Astrocyte (in vitro differentiated cells and primary cell): ENCODE measurements around the gene LEMD2. TPM values are rescaled to one million over a fixed set of nuclear protein-coding genes. Genes with fewer than 3 reads are reported as not detected.
A peak's percentile ranks its signal among the peaks of the same experiment; 100 is the strongest.

Experiments
- DNase-seq: peaks from one replicate; pipeline ENCODE4 v3.0.0-alpha.2; 2010; ENCODE audit warnings: low read depth
- FAIRE-seq: peaks from 2 replicates; lab custom pipeline; 2011; peaks lifted over from hg19 to GRCh38; lab: Jason Lieb, UNC
- H2AFZ ChIP-seq: 2 replicates; pipeline ENCODE4 v1.6.0; 2012; ENCODE audit warnings: low read depth, low read length, inconsistent platforms
- H3K27ac ChIP-seq: 2 replicates; pipeline ENCODE4 v1.5.1; 2011; ENCODE audit warnings: low read depth, low read length, inconsistent platforms
- H3K27me3 ChIP-seq: 2 replicates; pipeline ENCODE4 v1.6.0; 2011; ENCODE audit warnings: low read length, inconsistent platforms; ENCODE audit not compliant: insufficient read depth
- H3K36me3 ChIP-seq: 2 replicates; pipeline ENCODE4 v1.5.1; 2011; ENCODE audit warnings: low read length, inconsistent platforms; ENCODE audit not compliant: insufficient read depth
- H3K4me1 ChIP-seq: 2 replicates; pipeline ENCODE4 v1.5.1; 2011; ENCODE audit warnings: low read length, inconsistent platforms; ENCODE audit not compliant: insufficient read depth
- H3K4me2 ChIP-seq: 2 replicates; pipeline ENCODE4 v1.6.0; 2012; ENCODE audit warnings: low read length, inconsistent platforms
- H3K4me3 ChIP-seq: 2 replicates; pipeline ENCODE4 v1.5.1; 2011; ENCODE audit warnings: low read depth, mild to moderate bottlenecking, low read length, inconsistent platforms; ENCODE audit not compliant: insufficient read depth
- H3K79me2 ChIP-seq: 2 replicates; pipeline ENCODE4 v1.6.0; 2012; ENCODE audit warnings: mild to moderate bottlenecking, low read length, inconsistent platforms; ENCODE audit not compliant: insufficient read depth
- H3K9ac ChIP-seq: 2 replicates; pipeline ENCODE4 v1.6.0; 2012; ENCODE audit warnings: mild to moderate bottlenecking, low read length, inconsistent platforms
- H3K9me3 ChIP-seq: 2 replicates; pipeline ENCODE4 v1.5.1; 2012; ENCODE audit warnings: low read depth, mild to moderate bottlenecking, low read length, inconsistent platforms; ENCODE audit not compliant: insufficient read depth
- H4K20me1 ChIP-seq: 2 replicates; pipeline ENCODE4 v1.6.0; 2012; ENCODE audit warnings: low read length, inconsistent platforms; ENCODE audit not compliant: insufficient read depth
- H3K27ac Mint-ChIP-seq: one replicate; pipeline ENCODE4 v1.8.0; 2021; ENCODE audit warnings: mild to moderate bottlenecking, mixed read lengths; ENCODE audit not compliant: unreplicated experiment
- H3K27me3 Mint-ChIP-seq: one replicate; pipeline ENCODE4 v1.8.0; 2021; ENCODE audit warnings: low read depth, mixed read lengths; ENCODE audit not compliant: unreplicated experiment
- H3K36me3 Mint-ChIP-seq: one replicate; pipeline ENCODE4 v1.8.0; 2021; ENCODE audit warnings: low read depth, mixed read lengths; ENCODE audit not compliant: unreplicated experiment
- H3K4me1 Mint-ChIP-seq: one replicate; pipeline ENCODE4 v1.8.0; 2021; ENCODE audit warnings: low read depth, mixed read lengths; ENCODE audit not compliant: unreplicated experiment
- H3K4me3 Mint-ChIP-seq: one replicate; pipeline ENCODE4 v1.8.0; 2021; ENCODE audit warnings: mild to moderate bottlenecking, moderate library complexity, mixed read lengths; ENCODE audit not compliant: unreplicated experiment
- H3K9me3 Mint-ChIP-seq: one replicate; pipeline ENCODE4 v1.8.0; 2021; ENCODE audit warnings: mild to moderate bottlenecking, mixed read lengths; ENCODE audit not compliant: unreplicated experiment
- EZH2 ChIP-seq: IDR thresholded peaks from 2 replicates; pipeline ENCODE4 v1.6.1; 2012; ENCODE audit warnings: mild to moderate bottlenecking, low read length, inconsistent platforms; ENCODE audit not compliant: insufficient read depth
- total RNA-seq: library from RNA; stranded (reverse); gene quantifications from 2 replicates; pipeline ENCODE4 v1.2.1, GENCODE V29; 2021
- TF ChIP-seq, protein P1 (sequence below): IDR thresholded peaks from 2 replicates; pipeline ENCODE4 v1.5.1; 2011; ENCODE audit warnings: low read depth, mild to moderate bottlenecking, inconsistent platforms, low read length, moderate library complexity; ENCODE audit not compliant: insufficient read depth

LEMD2 gene
- total RNA-seq, 1 donor from 2014 or later = 62.2 TPM

DNA sequence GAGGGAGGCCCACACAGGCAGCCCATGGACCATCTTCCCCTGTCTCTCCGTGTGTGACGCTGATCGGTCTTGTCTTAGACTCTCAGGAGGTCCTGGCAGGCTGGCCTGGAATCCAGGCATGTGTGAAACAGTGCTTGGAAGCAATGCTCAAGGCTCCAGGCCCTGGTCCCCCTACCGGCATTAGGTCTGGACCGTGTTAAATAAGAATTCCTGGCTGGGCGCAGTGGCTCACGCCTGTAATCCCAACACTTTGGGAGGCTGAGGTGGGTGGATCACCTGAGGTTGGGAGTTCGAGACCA lies 55.3 kb downstream of the LEMD2 start:
- H3K27me3 ChIP-seq = peaks cover 2% of the 10 kb centered on the region
- no peak overlapping the region for H3K4me3 ChIP-seq
- no peak overlapping the region for H3K27ac ChIP-seq
- H3K79me2 ChIP-seq = no peaks in the 10 kb centered on the region
- no peaks in the 10 kb centered on the region for H3K36me3 Mint-ChIP-seq
- H2AFZ ChIP-seq = no peak overlapping the region
- no peak for FAIRE-seq
- H3K9me3 ChIP-seq = no peaks in the 10 kb centered on the region
- no peak overlapping the region for H3K9ac ChIP-seq
- H3K4me2 ChIP-seq = no peak overlapping the region
- peaks cover 15% of the 10 kb centered on the region for H3K4me1 Mint-ChIP-seq
- no peak for TF ChIP-seq EZH2
- TF ChIP-seq, protein P1, sequence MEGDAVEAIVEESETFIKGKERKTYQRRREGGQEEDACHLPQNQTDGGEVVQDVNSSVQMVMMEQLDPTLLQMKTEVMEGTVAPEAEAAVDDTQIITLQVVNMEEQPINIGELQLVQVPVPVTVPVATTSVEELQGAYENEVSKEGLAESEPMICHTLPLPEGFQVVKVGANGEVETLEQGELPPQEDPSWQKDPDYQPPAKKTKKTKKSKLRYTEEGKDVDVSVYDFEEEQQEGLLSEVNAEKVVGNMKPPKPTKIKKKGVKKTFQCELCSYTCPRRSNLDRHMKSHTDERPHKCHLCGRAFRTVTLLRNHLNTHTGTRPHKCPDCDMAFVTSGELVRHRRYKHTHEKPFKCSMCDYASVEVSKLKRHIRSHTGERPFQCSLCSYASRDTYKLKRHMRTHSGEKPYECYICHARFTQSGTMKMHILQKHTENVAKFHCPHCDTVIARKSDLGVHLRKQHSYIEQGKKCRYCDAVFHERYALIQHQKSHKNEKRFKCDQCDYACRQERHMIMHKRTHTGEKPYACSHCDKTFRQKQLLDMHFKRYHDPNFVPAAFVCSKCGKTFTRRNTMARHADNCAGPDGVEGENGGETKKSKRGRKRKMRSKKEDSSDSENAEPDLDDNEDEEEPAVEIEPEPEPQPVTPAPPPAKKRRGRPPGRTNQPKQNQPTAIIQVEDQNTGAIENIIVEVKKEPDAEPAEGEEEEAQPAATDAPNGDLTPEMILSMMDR = no peak
- no peak for DNase-seq
- peak overlapping the region; percentile 62 for H3K27ac Mint-ChIP-seq
- no peaks in the 10 kb centered on the region for H3K4me1 ChIP-seq
- H3K4me3 Mint-ChIP-seq = no peak overlapping the region
- H4K20me1 ChIP-seq = no peaks in the 10 kb centered on the region
- H3K9me3 Mint-ChIP-seq = no peaks in the 10 kb centered on the region
- no peaks in the 10 kb centered on the region for H3K36me3 ChIP-seq
- peaks cover 5% of the 10 kb centered on the region for H3K27me3 Mint-ChIP-seq

DNA sequence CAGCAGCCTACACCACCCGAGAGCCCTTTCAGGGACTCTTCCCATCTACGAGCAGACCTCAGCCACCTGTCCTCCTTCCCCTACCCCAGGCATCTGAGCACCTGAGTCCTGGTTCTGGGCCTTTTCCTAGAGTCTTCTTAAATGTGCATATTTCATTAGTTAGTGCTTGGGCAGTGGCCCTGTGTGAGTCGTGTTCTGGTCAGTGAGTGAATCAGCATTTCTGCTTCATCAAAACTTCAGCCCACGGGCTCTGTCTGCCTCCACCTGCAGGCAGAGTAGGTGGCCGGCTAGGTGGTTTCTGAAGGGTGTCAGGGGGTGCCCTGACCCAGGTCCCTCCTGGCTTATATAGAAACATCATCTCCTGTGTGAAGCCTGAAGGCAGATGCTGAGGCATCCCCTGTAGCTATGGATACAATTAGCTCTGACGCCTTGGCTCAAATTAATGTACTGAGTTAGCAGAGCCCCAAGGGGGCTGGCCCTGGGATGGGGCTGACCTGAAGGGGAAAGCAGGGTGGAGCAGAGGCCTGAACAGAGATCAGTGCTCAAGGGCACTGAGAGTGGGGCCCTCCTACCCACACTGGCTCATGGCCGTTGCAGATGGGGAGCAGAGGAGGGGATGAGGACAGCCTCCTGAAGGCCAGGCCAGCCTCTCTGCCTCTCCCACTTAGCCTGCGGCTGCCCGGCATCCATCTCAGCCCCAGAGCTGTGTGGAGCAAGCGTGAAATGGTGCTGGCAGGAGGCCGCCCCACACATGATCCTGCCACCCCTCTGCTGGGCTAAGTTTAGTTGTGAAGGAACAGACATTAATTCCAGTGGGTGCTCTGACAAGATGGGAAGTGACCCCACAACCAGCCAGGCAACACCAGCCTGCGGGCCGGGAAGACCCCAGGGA lies 55.9 kb downstream of the LEMD2 start:
- Histone ChIP-seq H3K4me3 (no peak overlapping the region), H3K27me3 (peaks cover 5% of the 10 kb centered on the region), H3K9ac (no peak overlapping the region), H3K9me3 (no peaks in the 10 kb centered on the region), H3K79me2 (no peaks in the 10 kb centered on the region), H2AFZ (no peak overlapping the region), H4K20me1 (no peaks in the 10 kb centered on the region), H3K27ac (no peak overlapping the region), H3K36me3 (no peaks in the 10 kb centered on the region), H3K4me2 (no peak overlapping the region), H3K4me1 (no peaks in the 10 kb centered on the region)
- Mint-ChIP-seq H3K4me1 (peaks cover 15% of the 10 kb centered on the region), H3K4me3 (peak overlapping the region; percentile 29), H3K9me3 (peaks cover 2% of the 10 kb centered on the region), H3K27ac (no peak overlapping the region), H3K27me3 (peaks cover 11% of the 10 kb centered on the region), H3K36me3 (no peaks in the 10 kb centered on the region)
- DNase-seq = no peak
- FAIRE-seq = no peak
- no peak for TF ChIP-seq EZH2
- TF ChIP-seq, protein P1 = no peak

DNA sequence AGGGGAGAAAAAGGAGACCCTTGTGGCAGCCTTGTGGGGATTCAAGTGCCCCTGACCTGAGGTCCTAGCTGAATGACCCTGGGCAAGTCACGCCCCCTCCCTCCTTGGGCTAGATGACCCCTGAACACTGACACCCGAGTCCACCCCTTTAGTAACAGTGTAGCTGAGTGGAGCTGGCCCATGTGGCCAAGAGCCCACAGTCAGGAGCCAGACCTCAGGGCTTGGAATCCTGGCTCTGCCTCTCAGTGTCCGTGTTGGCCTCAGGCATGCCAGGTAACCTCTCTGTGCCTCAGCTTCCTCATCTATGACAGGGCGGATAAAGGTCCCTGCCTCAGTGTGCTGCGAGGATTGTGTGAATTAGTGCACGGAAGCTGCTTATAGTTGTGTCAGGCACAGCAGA lies 56.5 kb downstream of the LEMD2 start:
- H3K27me3 Mint-ChIP-seq = peaks cover 14% of the 10 kb centered on the region
- Histone ChIP-seq H3K4me2 (no peak overlapping the region), H3K36me3 (no peaks in the 10 kb centered on the region), H3K4me1 (no peaks in the 10 kb centered on the region), H3K4me3 (no peak overlapping the region), H3K79me2 (no peaks in the 10 kb centered on the region), H2AFZ (no peak overlapping the region), H3K27me3 (peaks cover 8% of the 10 kb centered on the region), H4K20me1 (no peaks in the 10 kb centered on the region), H3K27ac (no peak overlapping the region), H3K9me3 (no peaks in the 10 kb centered on the region), H3K9ac (no peak overlapping the region)
- H3K9me3 Mint-ChIP-seq = peaks cover 2% of the 10 kb centered on the region
- H3K27ac Mint-ChIP-seq = no peak overlapping the region
- H3K36me3 Mint-ChIP-seq = no peaks in the 10 kb centered on the region
- no peak overlapping the region for H3K4me3 Mint-ChIP-seq
- H3K4me1 Mint-ChIP-seq = peaks cover 15% of the 10 kb centered on the region
- TF ChIP-seq, protein P1 = no peak
- TF ChIP-seq EZH2 = no peak
- no peak for DNase-seq
- FAIRE-seq = no peak
